Breast epithelium (tissue), 4 donors: ENCODE measurements around the gene SLC35E4. TPM values are rescaled to one million over a fixed set of nuclear protein-coding genes. Genes with fewer than 3 reads are reported as not detected.
"Not testable (repeated sequence)": the region's sequence is repeated elsewhere in the genome, so short reads cannot be mapped to it uniquely, and the experiment has no call there.

Source experiments
- DNase-seq, 2 donors: peaks; one replicate each; pipeline ENCODE4 v3.0.0-alpha.2; 2019; ENCODE audit warnings: low spot score in 2 of 2
- H3K27ac ChIP-seq, 2 donors: fragments of 200-600 bp; sonication (generic) in 1 of 2; one replicate each; pipeline ENCODE4 v1.5.1; 2016 to 2019; ENCODE audit warnings: mild to moderate bottlenecking in 1 of 2
- H3K27me3 ChIP-seq, 2 donors: fragments of 200-600 bp; sonication (generic) in 1 of 2; one replicate each; pipeline versions ENCODE4 v1.5.1 to v1.6.0; 2017 to 2019; ENCODE audit warnings: control low read depth in 1 of 2, mild to moderate bottlenecking in 1 of 2
- H3K36me3 ChIP-seq: fragments of 200-600 bp; one replicate; pipeline ENCODE4 v1.5.1; 2019
- H3K4me1 ChIP-seq, 2 donors: fragments of 200-600 bp; sonication (generic); one replicate each; pipeline ENCODE4 v1.5.1; 2016 to 2019; ENCODE audit warnings: control low read depth in 1 of 2
- H3K4me3 ChIP-seq, 3 donors: fragments of 200-600 bp; sonication (generic); 1 replicate in 2 of 3; 2 replicates in 1 of 3; pipeline ENCODE4 v1.5.1; 2016 to 2019; ENCODE audit warnings: mild to moderate bottlenecking in 3 of 3, moderate library complexity in 2 of 3
- H3K9me3 ChIP-seq, 2 donors: fragments of 200-600 bp; sonication (generic) in 1 of 2; one replicate each; pipeline ENCODE4 v1.5.1; 2016 to 2019; ENCODE audit warnings: control low read depth in 1 of 2
- POLR2A ChIP-seq: fragments of 450-650 bp; IDR thresholded peaks from one replicate; pipeline ENCODE4 v1.6.1; 2016; ENCODE audit warnings: antibody characterized with exemption, mild to moderate bottlenecking, moderate library complexity
- POLR2AphosphoS5 ChIP-seq, 3 donors: sonication (generic); formaldehyde crosslinking; IDR thresholded peaks; one replicate each; pipeline ENCODE4 v1.6.1; 2017; ENCODE audit warnings: antibody characterized with exemption in 3 of 3
- intact Hi-C: fragments of 100-400 bp; cut with DNase I; formaldehyde crosslinking; loops from one replicate; pipeline ENCODE4 v1.15.1; 2023; ENCODE audit warnings: low total_unique reads
- total RNA-seq, 3 donors: library from RNA; depleted of rRNA; stranded (reverse); fragments of >200 nt; gene quantifications; one replicate each; pipeline ENCODE4 v1.1.0, GENCODE V29; 2016
- TF ChIP-seq, protein P1 (sequence below), 3 donors: fragments of 450-650 bp; IDR thresholded peaks; one replicate each; pipeline ENCODE4 v1.5.1; 2016 to 2017; ENCODE audit warnings: antibody characterized with exemption in 3 of 3, mild to moderate bottlenecking in 3 of 3, moderate library complexity in 3 of 3

Gene SLC35E4
- total RNA-seq, 3 donors from 2014 or later, result 3.4 to 8.5 (median 4.8) TPM

DNA sequence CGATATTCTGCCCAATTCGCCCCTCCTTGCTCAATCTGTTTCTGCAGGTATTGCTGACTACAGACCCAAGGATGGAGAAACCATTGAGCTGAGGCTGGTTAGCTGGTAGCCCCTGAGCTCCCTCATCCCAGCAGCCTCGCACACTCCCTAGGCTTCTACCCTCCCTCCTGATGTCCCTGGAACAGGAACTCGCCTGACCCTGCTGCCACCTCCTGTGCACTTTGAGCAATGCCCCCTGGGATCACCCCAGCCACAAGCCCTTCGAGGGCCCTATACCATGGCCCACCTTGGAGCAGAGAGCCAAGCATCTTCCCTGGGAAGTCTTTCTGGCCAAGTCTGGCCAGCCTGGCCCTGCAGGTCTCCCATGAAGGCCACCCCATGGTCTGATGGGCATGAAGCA is 9.2 kb upstream of the SLC35E4 start:
- Histone ChIP-seq H3K27me3 (no peaks in the 10 kb centered on the region), H3K4me3 (no peak overlapping the region), H3K27ac (no peak overlapping the region), H3K4me1 (no peaks in the 10 kb centered on the region), H3K36me3 (no peaks in the 10 kb centered on the region), H3K9me3 (no peaks in the 10 kb centered on the region)
- TF ChIP-seq POLR2AphosphoS5 (IDR thresholded peaks at IDR 0.05), result no peak
- TF ChIP-seq, protein P1, sequence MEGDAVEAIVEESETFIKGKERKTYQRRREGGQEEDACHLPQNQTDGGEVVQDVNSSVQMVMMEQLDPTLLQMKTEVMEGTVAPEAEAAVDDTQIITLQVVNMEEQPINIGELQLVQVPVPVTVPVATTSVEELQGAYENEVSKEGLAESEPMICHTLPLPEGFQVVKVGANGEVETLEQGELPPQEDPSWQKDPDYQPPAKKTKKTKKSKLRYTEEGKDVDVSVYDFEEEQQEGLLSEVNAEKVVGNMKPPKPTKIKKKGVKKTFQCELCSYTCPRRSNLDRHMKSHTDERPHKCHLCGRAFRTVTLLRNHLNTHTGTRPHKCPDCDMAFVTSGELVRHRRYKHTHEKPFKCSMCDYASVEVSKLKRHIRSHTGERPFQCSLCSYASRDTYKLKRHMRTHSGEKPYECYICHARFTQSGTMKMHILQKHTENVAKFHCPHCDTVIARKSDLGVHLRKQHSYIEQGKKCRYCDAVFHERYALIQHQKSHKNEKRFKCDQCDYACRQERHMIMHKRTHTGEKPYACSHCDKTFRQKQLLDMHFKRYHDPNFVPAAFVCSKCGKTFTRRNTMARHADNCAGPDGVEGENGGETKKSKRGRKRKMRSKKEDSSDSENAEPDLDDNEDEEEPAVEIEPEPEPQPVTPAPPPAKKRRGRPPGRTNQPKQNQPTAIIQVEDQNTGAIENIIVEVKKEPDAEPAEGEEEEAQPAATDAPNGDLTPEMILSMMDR (IDR thresholded peaks at IDR 0.05), result no peak
- no peak for TF ChIP-seq POLR2A
- DNase-seq, result no peak
- intact Hi-C loops, result no loop called here

DNA sequence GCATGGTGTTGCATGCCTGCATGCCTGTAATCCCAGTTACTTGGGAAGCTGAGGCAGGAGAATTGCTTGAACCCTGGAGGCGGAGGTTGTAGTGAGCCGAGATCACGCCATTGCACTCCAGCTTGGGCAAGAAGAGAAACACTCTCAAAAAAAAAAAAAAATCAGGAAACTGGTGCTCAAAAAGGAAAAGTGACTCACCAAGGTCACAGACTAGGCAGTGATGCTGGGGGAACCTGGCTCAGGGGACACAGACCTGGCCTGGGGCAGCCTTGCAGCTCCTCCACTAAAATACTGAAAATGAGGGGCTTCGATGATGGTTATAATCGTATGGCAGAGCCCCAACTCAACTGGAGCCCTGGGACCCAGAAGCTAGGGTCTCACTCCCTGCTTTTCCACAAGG is 8.1 kb upstream of the SLC35E4 start:
- no peak for DNase-seq
- Histone ChIP-seq H3K27ac (no peak overlapping the region), H3K9me3 (no peaks in the 10 kb centered on the region), H3K27me3 (no peaks in the 10 kb centered on the region), H3K4me3 (no peak overlapping the region), H3K4me1 (no peaks in the 10 kb centered on the region), H3K36me3 (no peaks in the 10 kb centered on the region)
- intact Hi-C loops, result no loop called here
- TF ChIP-seq POLR2AphosphoS5 (IDR thresholded peaks at IDR 0.05) (no peak), POLR2A (no peak)
- TF ChIP-seq, protein P1 (IDR thresholded peaks at IDR 0.05), result no peak

DNA sequence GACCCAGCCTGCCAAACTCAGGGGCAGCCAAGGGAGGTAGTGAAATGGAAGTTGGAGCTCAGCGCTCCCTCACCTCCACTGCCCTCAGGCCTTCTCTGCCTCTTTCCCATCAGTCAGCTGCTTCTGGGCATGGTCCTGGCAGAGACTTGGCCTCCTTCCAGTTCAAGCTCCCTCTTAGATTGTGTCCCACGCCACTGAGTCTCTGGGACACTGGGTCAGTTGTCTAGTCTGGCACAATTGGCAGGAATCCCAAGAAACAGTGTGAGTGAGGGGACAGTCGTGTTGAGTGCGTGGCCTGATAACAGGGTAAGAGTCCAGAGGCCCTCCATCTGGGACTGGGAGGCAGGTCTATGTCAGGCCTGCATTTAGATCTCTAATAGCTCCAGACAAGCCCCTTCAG is 7.1 kb upstream of the SLC35E4 start:
- intact Hi-C loops, result no loop called here

DNA sequence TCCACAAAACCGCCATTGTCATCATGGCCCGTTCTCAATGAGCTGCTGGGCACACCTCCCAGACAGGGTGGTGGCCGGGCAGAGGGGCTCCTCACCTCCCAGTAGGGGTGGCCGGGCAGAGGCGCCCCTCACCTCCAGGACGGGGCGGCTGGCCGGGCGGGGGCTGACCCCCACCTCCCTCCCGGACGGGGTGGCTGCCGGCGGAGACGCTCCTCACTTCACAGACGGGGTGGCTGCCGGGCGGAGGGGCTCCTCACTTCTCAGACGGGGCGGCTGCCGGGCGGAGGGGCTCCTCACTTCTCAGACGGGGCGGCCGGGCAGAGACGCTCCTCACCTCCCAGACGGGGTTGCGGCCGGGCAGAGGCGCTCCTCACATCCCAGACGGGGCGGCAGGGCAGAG is 4.1 kb upstream of the SLC35E4 start:
- intact Hi-C loops, H3K9me3 ChIP-seq, H3K4me3 ChIP-seq, H3K36me3 ChIP-seq, H3K27me3 ChIP-seq, H3K27ac ChIP-seq, H3K4me1 ChIP-seq, DNase-seq: not testable (repeated sequence)

More for the DNA sequence above, 7.1 kb upstream of the SLC35E4 start:
- Histone ChIP-seq H3K9me3 (no peaks in the 10 kb centered on the region), H3K4me3 (no peak overlapping the region), H3K27ac (no peak overlapping the region), H3K27me3 (no peaks in the 10 kb centered on the region), H3K4me1 (no peaks in the 10 kb centered on the region), H3K36me3 (no peaks in the 10 kb centered on the region)
- no peak for DNase-seq
- TF ChIP-seq POLR2AphosphoS5 (IDR thresholded peaks at IDR 0.05), result no peak
- TF ChIP-seq, protein P1 (IDR thresholded peaks at IDR 0.05), result no peak
- TF ChIP-seq POLR2A, result no peak

DNA sequence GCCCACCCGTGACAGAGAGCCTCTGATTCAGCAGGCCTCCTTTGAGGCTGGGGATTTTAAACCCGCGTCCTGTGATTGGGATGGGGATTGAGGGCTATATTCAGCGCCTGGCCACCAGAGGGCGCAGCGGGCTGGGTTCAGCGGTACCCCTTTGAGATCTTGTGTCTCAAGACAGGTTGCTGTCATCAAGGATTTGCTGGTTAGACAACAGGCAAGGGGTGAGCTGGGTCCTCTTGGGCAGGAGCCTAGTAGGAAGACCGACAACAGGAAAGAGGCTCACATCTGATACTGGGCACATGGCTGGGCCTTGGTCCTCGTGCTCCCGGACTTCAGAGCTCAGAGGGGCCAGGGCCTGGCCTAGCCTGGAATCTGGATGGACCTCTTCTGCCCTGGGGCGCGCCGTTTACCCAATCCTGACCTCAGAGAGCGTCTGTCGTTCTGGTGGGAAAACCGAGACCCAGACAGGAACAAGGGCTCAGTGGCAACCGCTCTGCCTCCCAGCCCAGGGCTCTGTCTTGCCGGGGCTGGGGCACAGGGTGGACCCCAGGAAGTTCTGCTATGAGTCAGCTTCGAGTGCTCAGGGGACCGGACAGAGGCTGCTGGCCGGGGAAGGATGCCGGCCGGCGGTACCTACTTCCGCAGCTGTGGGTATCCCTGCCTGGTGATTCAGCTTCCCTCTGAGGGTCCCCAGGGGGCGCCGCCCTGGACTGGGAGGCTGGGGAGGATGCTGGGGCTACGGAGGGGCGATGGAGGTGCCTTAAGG is 929 bp upstream of the SLC35E4 start:
- peak overlapping the region; percentile 89 to 94 for H3K27ac ChIP-seq
- peaks cover 10 to 13% of the 10 kb centered on the region in 2 donors for H3K4me1 ChIP-seq
- H3K4me3 ChIP-seq, result peak overlapping the region; percentile 57 to 90 (median 63)
- DNase-seq, result peak; percentile 80 to 89
- no peaks in the 10 kb centered on the region for H3K36me3 ChIP-seq
- no peaks in the 10 kb centered on the region for H3K9me3 ChIP-seq
- intact Hi-C loops, result no loop called here
- no peaks in the 10 kb centered on the region for H3K27me3 ChIP-seq
- TF ChIP-seq, protein P1 (IDR thresholded peaks at IDR 0.05), result peak; percentile 95 to 97 (median 96)
- TF ChIP-seq POLR2AphosphoS5 (IDR thresholded peaks at IDR 0.05) (peak in 2 of 3 donors; percentile 17 to 46), POLR2A (no peak)
